Measurements from ENCODE around the gene CPA4.
"Not testable (repeated sequence)": the region's sequence is repeated elsewhere in the genome, so short reads cannot be mapped to it uniquely, and the experiment has no call there.

CPA4 gene

GRCh38 chr7:130303551-130303950 lies 10.6 kb downstream of the CPA4 start:
- no peak for DNase-seq

- DNase-seq, result no peak
These were observed 11.0 kb downstream of the CPA4 start for GRCh38 chr7:130303982-130304381.

GRCh38 chr7:130304878-130305277 lies 11.9 kb downstream of the CPA4 start:
- no peak for DNase-seq

GRCh38 chr7:130305433-130306042 lies 12.6 kb downstream of the CPA4 start:
- DNase-seq, result no peak

GRCh38 chr7:130309986-130310385 lies 17.0 kb downstream of the CPA4 start:
- no peak for DNase-seq

- DNase-seq, result no peak
These were observed 21.3 kb downstream of the CPA4 start for GRCh38 chr7:130314305-130314704.

GRCh38 chr7:130319541-130319940 lies 26.6 kb downstream of the CPA4 start:
- DNase-seq, result no peak

- DNase-seq, result not testable (repeated sequence)
These were observed 28.7 kb downstream of the CPA4 start for GRCh38 chr7:130321542-130322229.

GRCh38 chr7:130322615-130323014 lies 29.7 kb downstream of the CPA4 start:
- no peak for DNase-seq

GRCh38 chr7:130324306-130324943 lies 31.5 kb downstream of the CPA4 start:
- no peak for DNase-seq

GRCh38 chr7:130329681-130330080 lies 36.7 kb downstream of the CPA4 start:
- no peak for DNase-seq

- no peak for DNase-seq
These were observed 39.5 kb downstream of the CPA4 start for GRCh38 chr7:130332259-130333053.

- no peak for DNase-seq
These were observed 40.9 kb downstream of the CPA4 start for GRCh38 chr7:130333832-130334231.

- DNase-seq, result no peak
These were observed 41.3 kb downstream of the CPA4 start for GRCh38 chr7:130334274-130334673.

- no peak for DNase-seq
These were observed 44.5 kb downstream of the CPA4 start for GRCh38 chr7:130337410-130337971.

- DNase-seq, result no peak
These were observed 45.3 kb downstream of the CPA4 start for GRCh38 chr7:130338233-130338632.

GRCh38 chr7:130341882-130342281 lies 48.9 kb downstream of the CPA4 start:
- no peak for DNase-seq

- DNase-seq, result no peak
These were observed 49.9 kb downstream of the CPA4 start for GRCh38 chr7:130342701-130343380.

- no peak for DNase-seq
These were observed 51.4 kb downstream of the CPA4 start, which contains the start of gene CPA5 for GRCh38 chr7:130344271-130344866. TSS of gene CPA5 (plus strand) at chr7:130344816. CDS start at chr7:130346486, 1,670 bp downstream.

GRCh38 chr7:130345136-130345535 lies 52.2 kb downstream of the CPA4 start:
- no peak for DNase-seq

- no peak for DNase-seq
These were observed 52.8 kb downstream of the CPA4 start for GRCh38 chr7:130345725-130346124.

All from activated gamma-delta T cell (primary cell).